GM19468 (cell line): ENCODE measurements around the gene KCNJ14.

ENCODE experiments used
- ATAC-seq: cut with Tn5 transposase; IDR thresholded peaks from one replicate; pipeline ENCODE4 v1.9.1; 2021; ENCODE audit warnings: mild to moderate bottlenecking, moderate library complexity, moderate number of reproducible peaks; ENCODE audit not compliant: unreplicated experiment; ENCODE audit errors: extremely low read depth

KCNJ14 gene

DNA sequence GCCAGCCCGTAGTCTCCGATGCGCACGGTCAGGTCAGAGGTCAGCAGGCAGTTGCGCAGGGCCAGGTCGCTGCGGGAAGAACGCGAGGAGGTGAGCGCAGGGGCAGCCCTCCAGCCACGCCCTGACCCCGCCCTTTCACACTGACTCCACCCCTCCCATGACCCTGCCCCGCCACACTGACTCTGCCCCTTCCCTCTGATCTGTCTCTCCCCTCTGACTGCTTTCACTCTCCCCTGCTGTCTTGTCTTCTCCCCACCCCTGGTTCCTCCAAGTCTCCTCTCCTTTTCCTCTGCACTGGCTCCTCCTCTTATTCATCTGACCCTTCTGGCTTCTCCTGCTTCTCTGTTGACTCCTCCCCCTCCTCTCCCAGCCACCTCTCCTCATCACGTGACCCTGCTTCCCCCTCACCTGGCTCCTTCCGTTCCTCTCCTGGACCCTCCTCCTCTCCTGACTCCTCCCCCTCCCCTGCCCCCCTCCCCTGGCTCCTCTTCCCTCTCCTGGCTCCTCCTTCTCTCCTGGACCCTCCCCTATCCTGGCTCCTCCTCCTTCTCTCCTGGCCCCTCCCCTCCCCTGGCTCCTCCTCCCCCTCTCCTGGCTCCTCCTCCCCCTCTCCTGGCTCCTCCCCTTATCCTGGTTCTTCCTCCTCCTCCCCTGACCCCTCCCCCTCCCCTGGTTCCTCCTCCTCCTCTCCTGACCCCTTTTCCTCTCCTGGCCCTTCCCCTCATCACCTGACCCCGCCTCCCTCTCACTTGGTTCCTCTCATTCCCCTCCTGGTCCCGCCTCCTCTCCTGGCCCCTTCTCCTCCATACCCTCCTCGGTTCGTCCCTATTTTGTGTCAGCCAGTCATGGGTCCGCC lies 46.3 kb downstream of the KCNJ14 start:
- no peak for ATAC-seq

GRCh38 chr19:48502350-48503018 lies 47.1 kb downstream of the KCNJ14 start:
- no peak for ATAC-seq

DNA sequence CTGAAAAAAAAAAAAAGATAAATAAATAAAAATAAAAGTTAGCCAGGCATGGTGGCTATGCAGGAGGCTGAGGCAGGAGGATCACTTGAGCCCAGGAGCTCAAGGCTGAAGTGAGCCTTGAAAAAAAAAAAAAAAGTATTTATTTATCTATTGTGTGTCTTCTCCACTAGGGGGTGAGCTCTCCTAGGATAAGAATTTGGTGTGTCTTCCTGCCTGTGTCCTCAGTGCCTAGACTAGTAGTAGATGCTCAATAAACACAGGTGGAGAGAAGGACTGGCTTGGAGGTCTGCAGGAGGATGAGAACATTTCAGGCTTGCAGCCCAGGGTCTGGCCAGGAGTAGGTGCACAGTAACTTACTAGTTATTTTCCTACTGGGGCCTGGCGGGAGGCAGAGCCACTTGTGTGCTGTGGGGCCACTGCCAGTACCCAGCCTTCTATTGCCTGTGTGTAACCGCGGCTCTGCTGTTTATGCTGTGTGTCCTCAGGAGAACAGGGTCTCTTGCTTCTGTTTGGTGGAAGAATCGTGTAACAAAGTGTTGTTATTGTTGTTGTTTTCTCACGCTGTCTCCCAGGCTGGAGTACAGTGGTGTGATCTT lies 50.9 kb downstream of the KCNJ14 start:
- ATAC-seq = no peak

GRCh38 chr19:48507911-48508439 lies 52.6 kb downstream of the KCNJ14 start:
- ATAC-seq = no peak

GRCh38 chr19:48508729-48509411 lies 53.5 kb downstream of the KCNJ14 start:
- ATAC-seq = no peak

GRCh38 chr19:48509467-48510194 lies 54.3 kb downstream of the KCNJ14 start:
- no peak for ATAC-seq

DNA sequence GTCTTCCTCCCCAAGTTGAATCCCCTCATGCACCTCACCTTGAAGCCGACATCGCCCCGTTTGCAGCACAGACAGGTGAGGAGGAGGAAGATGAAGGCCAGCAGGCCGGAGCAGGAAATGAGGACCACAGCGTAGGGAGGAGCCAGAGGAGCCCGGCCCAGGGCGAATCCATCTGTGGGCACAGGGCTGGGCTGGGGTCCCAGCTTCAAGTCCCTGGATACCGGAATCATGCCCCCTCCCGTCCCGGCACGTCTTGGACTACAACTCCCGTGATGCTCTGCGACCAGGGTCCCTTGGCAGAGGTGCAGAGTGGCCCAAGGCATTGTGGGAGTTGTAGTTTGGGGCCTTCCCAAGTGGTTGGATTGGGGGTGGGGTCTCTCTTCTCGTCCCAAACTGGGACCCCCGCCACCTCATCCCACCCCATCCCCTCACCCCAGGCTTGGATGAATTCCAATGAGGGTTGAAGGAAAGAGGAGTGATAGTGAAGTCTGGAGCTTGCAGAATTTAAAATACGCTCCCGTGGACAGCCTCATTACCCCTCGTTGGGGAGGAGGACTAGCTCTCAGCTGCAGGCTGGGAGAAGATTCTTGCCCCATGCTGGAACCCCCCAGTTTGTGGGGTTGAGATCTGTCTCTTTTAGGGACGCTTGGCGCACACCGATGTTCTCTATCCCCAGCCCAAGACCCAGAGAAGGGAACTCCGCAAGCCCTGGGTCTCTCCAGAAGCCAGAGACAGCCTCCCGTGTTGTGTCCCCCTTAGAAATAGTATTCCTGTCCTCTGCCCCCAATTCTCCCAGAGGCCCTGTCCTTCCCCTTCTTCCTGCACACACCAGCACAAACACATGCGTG lies 55.3 kb downstream of the KCNJ14 start:
- ATAC-seq = no peak

- no peak for ATAC-seq
Observed at GRCh38 chr19:48511321-48511731, 56.0 kb downstream of the KCNJ14 start.

DNA sequence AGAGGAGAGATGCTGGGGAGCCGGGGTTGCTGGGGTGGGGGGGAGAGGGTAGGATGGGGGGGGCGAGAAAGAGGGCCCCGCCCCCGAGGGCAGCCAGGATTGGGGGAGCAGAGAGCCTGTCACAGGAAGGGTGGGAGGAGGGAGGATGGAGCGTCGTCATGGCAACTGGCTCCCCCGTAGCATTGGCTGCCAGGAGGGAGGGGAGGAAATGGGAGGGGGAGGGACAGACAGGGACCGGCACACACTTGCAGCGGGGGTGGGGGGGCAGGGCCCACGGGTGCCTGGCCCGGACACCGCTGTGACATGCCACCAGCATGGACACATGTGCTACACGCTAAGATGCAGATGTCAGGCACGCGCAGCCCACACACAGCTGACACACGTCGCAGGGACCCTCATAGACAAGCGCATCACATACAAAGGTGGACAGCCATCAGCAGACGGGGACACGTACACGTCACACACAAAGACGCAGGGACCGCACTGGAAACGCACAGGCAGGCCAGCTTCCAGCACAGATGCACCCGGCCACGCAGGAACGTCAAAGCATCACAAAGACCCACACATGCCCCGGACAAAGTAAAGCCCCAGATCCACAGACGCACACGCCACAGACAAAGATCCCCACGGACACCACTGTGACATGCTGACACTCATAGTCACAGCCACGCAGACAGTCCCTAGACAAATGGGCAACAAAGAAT lies 56.6 kb downstream of the KCNJ14 start, which contains the start of gene LMTK3:
Gene LMTK3 (minus strand): TSS at position 36 of the 704 bp plus-strand sequence. CDS start 259 bp downstream, outside the sequence.
- no peak for ATAC-seq

DNA sequence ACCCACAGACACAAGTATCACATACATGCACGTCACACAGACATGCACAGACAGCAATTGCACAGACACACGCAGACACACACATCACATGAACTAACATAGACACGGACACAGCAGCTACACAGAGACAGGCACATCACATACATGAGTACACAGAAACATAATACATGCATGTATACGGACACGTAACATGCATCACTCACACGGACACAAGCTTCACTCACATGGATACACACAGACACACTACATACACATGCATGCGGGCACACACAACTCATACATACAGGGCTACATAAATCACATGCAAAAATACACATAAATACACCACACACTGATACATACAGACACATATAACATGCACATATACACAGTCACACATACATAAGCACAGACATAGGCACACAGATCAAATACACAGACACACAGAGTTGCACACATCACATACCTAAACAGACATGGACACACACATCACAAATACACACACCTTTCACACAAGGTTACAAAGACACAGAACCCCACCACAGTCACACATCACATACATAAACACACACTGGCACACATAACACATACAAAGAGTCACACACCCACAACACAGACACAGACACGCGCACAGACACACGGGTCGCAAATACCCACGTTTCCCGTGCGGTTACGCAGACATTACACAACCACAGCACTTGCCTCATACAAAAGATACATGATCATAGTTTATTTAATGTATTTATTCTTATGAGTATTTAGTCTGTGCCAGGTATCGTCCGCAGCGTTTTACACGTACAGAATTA lies 57.3 kb downstream of the KCNJ14 start:
- no peak for ATAC-seq

DNA sequence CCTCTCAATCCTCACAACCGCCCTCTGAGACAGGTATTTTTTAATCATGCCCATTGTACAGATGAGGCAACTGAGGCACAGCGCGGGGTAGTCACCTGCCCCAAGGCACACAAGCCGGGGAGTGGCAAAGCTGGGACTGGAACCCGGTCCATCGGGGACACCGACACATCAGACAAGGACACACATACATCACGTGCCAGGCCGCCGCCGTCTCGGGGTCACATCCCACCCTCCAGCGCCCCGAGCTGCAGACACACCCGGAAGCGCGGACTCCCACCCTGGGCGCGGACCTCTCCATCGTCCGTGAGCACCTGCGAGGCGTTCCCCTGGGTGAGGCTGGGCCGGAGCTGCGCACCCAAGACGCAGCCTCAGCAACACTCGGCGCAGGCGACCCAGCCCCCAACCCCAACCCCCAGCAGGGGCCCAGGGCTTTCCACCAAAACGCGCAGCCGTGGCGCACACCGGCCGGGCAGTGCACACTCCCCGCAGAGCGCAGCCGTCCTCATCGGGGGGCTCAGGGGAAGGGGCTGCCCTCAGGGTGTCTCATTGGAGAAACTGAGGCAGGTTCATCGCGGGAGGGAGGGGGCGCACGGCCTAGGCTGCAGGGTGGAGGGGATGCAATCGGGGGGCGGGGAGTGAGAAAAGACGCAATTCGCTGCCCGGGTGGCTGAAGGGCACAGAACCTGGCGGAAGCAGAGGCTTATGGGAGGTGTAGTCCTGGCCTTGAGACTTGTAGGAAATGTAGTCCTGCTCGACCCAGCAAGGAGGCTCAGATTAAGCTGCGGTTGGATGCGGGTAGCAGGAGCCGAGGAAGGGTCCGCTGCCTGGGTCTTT lies 58.1 kb downstream of the KCNJ14 start:
- ATAC-seq = no peak

- ATAC-seq = no peak
Observed at GRCh38 chr19:48514123-48514458, 58.7 kb downstream of the KCNJ14 start.

- ATAC-seq = no peak
Observed at GRCh38 chr19:48516536-48516935, 61.2 kb downstream of the KCNJ14 start.
